Measurements from ENCODE around the gene SLC16A4.
"Not testable (repeated sequence)": the region's sequence is repeated elsewhere in the genome, so short reads cannot be mapped to it uniquely, and the experiment has no call there.

SLC16A4 gene

GRCh38 chr1:110390692-110391245 lies at the start of gene SLC16A4:
Gene SLC16A4, minus strand, starts transcription at chr1:110391026. Its CDS starts 1,703 bp downstream, at chr1:110389323.
- no peaks in the 10 kb centered on the region for H3K27me3 Mint-ChIP-seq
- H3K4me3 Mint-ChIP-seq = peak within 1 kb of the TSS; percentile 41
- H3K36me3 Mint-ChIP-seq = peaks cover 52% of the 10 kb centered on the region
- ATAC-seq = no peak
- H3K27ac Mint-ChIP-seq = no peak within 1 kb of the TSS
- no peaks in the 10 kb centered on the region for H3K9me3 Mint-ChIP-seq
- peaks cover 42% of the 10 kb centered on the region for H3K4me1 Mint-ChIP-seq

GRCh38 chr1:110439873-110440272 lies 49.0 kb upstream of the SLC16A4 start:
- H3K4me1 Mint-ChIP-seq, H3K9me3 Mint-ChIP-seq, H3K4me3 Mint-ChIP-seq, ATAC-seq, H3K27ac Mint-ChIP-seq, H3K36me3 Mint-ChIP-seq: not testable (repeated sequence)
- peaks cover 29% of the 10 kb centered on the region for H3K27me3 Mint-ChIP-seq

- Mint-ChIP-seq H3K27me3 (peaks cover 29% of the 10 kb centered on the region), H3K4me1 (no peaks in the 10 kb centered on the region), H3K36me3 (no peaks in the 10 kb centered on the region), H3K27ac (no peak overlapping the region), H3K9me3 (no peaks in the 10 kb centered on the region), H3K4me3 (no peak overlapping the region)
- ATAC-seq = no peak
These were observed 48.1 kb upstream of the SLC16A4 start for GRCh38 chr1:110438893-110439292.

- peaks cover 29% of the 10 kb centered on the region for H3K27me3 Mint-ChIP-seq
These were observed 46.9 kb upstream of the SLC16A4 start for GRCh38 chr1:110437645-110438299.

GRCh38 chr1:110436635-110437034 lies 45.8 kb upstream of the SLC16A4 start:
- no peaks in the 10 kb centered on the region for H3K9me3 Mint-ChIP-seq
- H3K27me3 Mint-ChIP-seq = peaks cover 32% of the 10 kb centered on the region
- no peaks in the 10 kb centered on the region for H3K4me1 Mint-ChIP-seq
- no peaks in the 10 kb centered on the region for H3K36me3 Mint-ChIP-seq
- no peak overlapping the region for H3K4me3 Mint-ChIP-seq
- no peak overlapping the region for H3K27ac Mint-ChIP-seq
- no peak for ATAC-seq

More at GRCh38 chr1:110437645-110438299, 46.9 kb upstream of the SLC16A4 start:
- not testable (repeated sequence) for H3K9me3 Mint-ChIP-seq, H3K36me3 Mint-ChIP-seq, H3K4me3 Mint-ChIP-seq, ATAC-seq, H3K4me1 Mint-ChIP-seq, H3K27ac Mint-ChIP-seq

GRCh38 chr1:110434946-110435345 lies 44.1 kb upstream of the SLC16A4 start:
- no peak overlapping the region for H3K27ac Mint-ChIP-seq
- peaks cover 11% of the 10 kb centered on the region for H3K4me1 Mint-ChIP-seq
- peaks cover 48% of the 10 kb centered on the region for H3K27me3 Mint-ChIP-seq
- no peak for ATAC-seq
- no peaks in the 10 kb centered on the region for H3K9me3 Mint-ChIP-seq
- H3K36me3 Mint-ChIP-seq = no peaks in the 10 kb centered on the region
- no peak overlapping the region for H3K4me3 Mint-ChIP-seq

- H3K4me3 Mint-ChIP-seq = no peak overlapping the region
- H3K4me1 Mint-ChIP-seq = peaks cover 11% of the 10 kb centered on the region
- H3K27ac Mint-ChIP-seq = no peak overlapping the region
- ATAC-seq = no peak
- H3K36me3 Mint-ChIP-seq = no peaks in the 10 kb centered on the region
- peaks cover 40% of the 10 kb centered on the region for H3K27me3 Mint-ChIP-seq
- H3K9me3 Mint-ChIP-seq = no peaks in the 10 kb centered on the region
These were observed 43.0 kb upstream of the SLC16A4 start for GRCh38 chr1:110433803-110434202.

GRCh38 chr1:110433213-110433612 lies 42.4 kb upstream of the SLC16A4 start:
- H3K27ac Mint-ChIP-seq = no peak overlapping the region
- H3K9me3 Mint-ChIP-seq = no peaks in the 10 kb centered on the region
- no peak overlapping the region for H3K4me3 Mint-ChIP-seq
- no peak for ATAC-seq
- H3K27me3 Mint-ChIP-seq = peaks cover 34% of the 10 kb centered on the region
- H3K36me3 Mint-ChIP-seq = no peaks in the 10 kb centered on the region
- peaks cover 11% of the 10 kb centered on the region for H3K4me1 Mint-ChIP-seq

- Mint-ChIP-seq H3K4me3 (no peak overlapping the region), H3K27me3 (peaks cover 21% of the 10 kb centered on the region), H3K36me3 (no peaks in the 10 kb centered on the region), H3K27ac (no peak overlapping the region), H3K4me1 (peaks cover 11% of the 10 kb centered on the region), H3K9me3 (no peaks in the 10 kb centered on the region)
- no peak for ATAC-seq
These were observed 40.1 kb upstream of the SLC16A4 start for GRCh38 chr1:110430901-110431300.

- ATAC-seq = no peak
- Mint-ChIP-seq H3K27me3 (peaks cover 21% of the 10 kb centered on the region), H3K4me3 (no peak overlapping the region), H3K27ac (no peak overlapping the region), H3K4me1 (peaks cover 11% of the 10 kb centered on the region), H3K9me3 (no peaks in the 10 kb centered on the region), H3K36me3 (no peaks in the 10 kb centered on the region)
These were observed 39.5 kb upstream of the SLC16A4 start for GRCh38 chr1:110430366-110430765.

GRCh38 chr1:110428946-110429345 lies 38.1 kb upstream of the SLC16A4 start:
- Mint-ChIP-seq H3K27ac (no peak overlapping the region), H3K36me3 (no peaks in the 10 kb centered on the region), H3K4me1 (peaks cover 11% of the 10 kb centered on the region), H3K9me3 (no peaks in the 10 kb centered on the region), H3K27me3 (peaks cover 21% of the 10 kb centered on the region), H3K4me3 (no peak overlapping the region)
- no peak for ATAC-seq

- Mint-ChIP-seq H3K4me1 (peaks cover 11% of the 10 kb centered on the region), H3K27ac (no peak overlapping the region), H3K4me3 (no peak overlapping the region), H3K27me3 (peaks cover 20% of the 10 kb centered on the region), H3K9me3 (no peaks in the 10 kb centered on the region), H3K36me3 (no peaks in the 10 kb centered on the region)
- ATAC-seq = no peak
These were observed 36.0 kb upstream of the SLC16A4 start for GRCh38 chr1:110426854-110427253.

GRCh38 chr1:110425612-110426152 lies 34.9 kb upstream of the SLC16A4 start:
- Mint-ChIP-seq H3K9me3 (peaks cover 3% of the 10 kb centered on the region), H3K4me1 (peaks cover 7% of the 10 kb centered on the region), H3K36me3 (no peaks in the 10 kb centered on the region), H3K27me3 (peaks cover 9% of the 10 kb centered on the region), H3K27ac (no peak overlapping the region), H3K4me3 (no peak overlapping the region)
- no peak for ATAC-seq

- Mint-ChIP-seq H3K27me3 (peaks cover 2% of the 10 kb centered on the region), H3K27ac (no peak overlapping the region), H3K36me3 (no peaks in the 10 kb centered on the region), H3K9me3 (peaks cover 3% of the 10 kb centered on the region), H3K4me3 (no peak overlapping the region), H3K4me1 (no peaks in the 10 kb centered on the region)
- no peak for ATAC-seq
These were observed 34.1 kb upstream of the SLC16A4 start for GRCh38 chr1:110424699-110425611.

Measured in stimulated activated memory B cell treated with anti-CD40 and anti-IgM and Interleukin-4, amounts not matched to agents 10 μg/mL and 1 μg/mL and 100 μg/mL, for 72 hours (primary cell).